ENCODE results near the gene KCNF1.

- TF ChIP-seq EZH2 (IDR thresholded peaks at IDR 0.05; ENCODE audit: low read length, unreplicated experiment) (no peak), CTCF (conservative IDR thresholded peaks at IDR 0.05; ENCODE audit: low read depth, low read length) (no peak), EZH2phosphoT487 (IDR thresholded peaks at IDR 0.05; ENCODE audit: borderline replicate concordance, low read length) (no peak)
Observed at GRCh38 chr2:10894264-10894935, 17.3 kb upstream of the KCNF1 start.
